ENCODE measurements around the gene GLCCI1. TPM values are rescaled to one million over a fixed set of nuclear protein-coding genes. Genes with fewer than 3 reads are reported as not detected.

The GLCCI1 gene
- total and polyA plus RNA-seq, 2 of the 8 experiments (the other 6 are each of a cell fraction or from before 2014, with no cell fraction given), result 12.4 to 27.7 TPM

DNA sequence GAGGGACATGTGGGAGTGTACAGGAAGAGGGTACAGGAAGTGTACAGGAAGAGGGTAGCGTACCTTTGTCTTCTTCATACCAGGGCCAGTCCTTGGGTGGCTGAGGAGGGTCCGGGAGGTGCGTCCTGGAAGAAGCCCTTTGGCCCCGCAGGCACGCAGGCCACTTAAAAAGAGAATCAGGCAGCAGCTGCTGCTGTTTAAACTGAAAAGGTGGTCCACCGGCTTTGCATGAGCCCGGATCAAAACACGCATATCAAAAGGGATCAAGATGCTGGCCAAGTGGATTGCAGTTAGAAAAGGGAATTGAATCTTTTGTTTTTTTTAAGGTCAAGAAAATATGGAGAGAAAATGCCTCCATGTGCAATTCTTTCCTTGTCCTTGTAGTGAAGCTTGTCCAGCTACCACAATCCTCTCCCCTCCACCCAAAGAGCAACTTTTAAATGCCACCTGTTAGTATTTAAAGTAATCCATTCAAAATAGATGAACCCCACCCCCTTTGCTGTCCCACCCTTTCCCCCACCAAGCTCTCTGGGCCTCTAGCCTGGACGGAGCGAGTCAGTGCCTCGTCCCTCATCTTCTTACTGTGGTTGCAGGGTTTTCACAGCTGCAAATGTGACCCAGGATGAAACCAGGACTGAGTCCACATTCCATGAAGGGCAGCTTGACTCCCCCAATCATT lies 142.8 kb downstream of the GLCCI1 start:
- H3K27me3 ChIP-seq (replicated peaks in 1 of 4; ENCODE audit: control insufficient read depth in 3 of 4, extremely low read depth in 1 of 4, insufficient read depth in 3 of 4, low read length in 3 of 4), result no peaks in the 10 kb centered on the region
- H3K18ac ChIP-seq (ENCODE audit: extremely low read depth, low read length), result 0 out of 2 replicates have a peak overlapping the region, but pooled peaks have one; percentile 48
- H2AK5ac ChIP-seq (ENCODE audit: low read depth, low read length), result no peak overlapping the region
- CTCF ChIA-PET (ENCODE audit: partially characterized antibody), result interaction anchor here (0.6 to 1.6 kb wide), 6 partner anchors 25 to 705 kb away, joined by 3 to 4 read pairs (median 3); no protein-coding TSS in a partner anchor
- H3K9ac ChIP-seq (replicated peaks in 1 of 4; ENCODE audit: extremely low read depth in 1 of 4, low read depth in 3 of 4, low read length in 3 of 4), result no peak overlapping the region
- H3K4me3 ChIP-seq (ENCODE audit: extremely low read depth in 1 of 4, insufficient read depth in 2 of 4, low read depth in 3 of 4, low read length in 4 of 4), result no peak overlapping the region
- H3K14ac ChIP-seq (ENCODE audit: insufficient read length), result no peak overlapping the region
- peak overlapping the region; percentile 86 for H4K91ac ChIP-seq (replicated peaks; ENCODE audit: insufficient read length, low read length)
- H2BK120ac ChIP-seq (replicated peaks; ENCODE audit: low read depth, low read length), result no peak overlapping the region
- no peaks in the 10 kb centered on the region for H3K23me2 ChIP-seq (ENCODE audit: low read depth, low read length)
- H3K9me3 ChIP-seq (ENCODE audit: insufficient read depth in 2 of 2, low read depth in 1 of 2, low read length in 1 of 2), result no peaks in the 10 kb centered on the region
- H3K23ac ChIP-seq (ENCODE audit: insufficient read length), result no peak overlapping the region
- no peak overlapping the region for H3K4me2 ChIP-seq (ENCODE audit: insufficient read depth in 1 of 2, low read depth in 2 of 2, low read length in 2 of 2)
- 74% methylated on average over 8 of the region's 11 CpGs; no CpG with 5 or more reads in 1 of the 2 experiments for WGBS, 2 experiments (ENCODE audit: extremely low coverage in 1 of 2, insufficient coverage in 1 of 2, insufficient read length in 1 of 2, insufficient replicate concordance in 2 of 2, low coverage in 1 of 2, low lambda C conversion rate in 2 of 2, missing lambda C conversion rate in 1 of 2)
- H3K36me3 ChIP-seq (ENCODE audit: control insufficient read depth in 2 of 4, insufficient read depth in 4 of 4, low read length in 3 of 4), result no peaks in the 10 kb centered on the region; a peak in 1 of 8 replicates
- no peak overlapping the region for H2BK20ac ChIP-seq (ENCODE audit: low read length)
- H4K20me1 ChIP-seq (replicated peaks in 1 of 2; ENCODE audit: control insufficient read depth in 1 of 2, insufficient read depth in 2 of 2, low read length in 2 of 2), result no peaks in the 10 kb centered on the region
- H3K4ac ChIP-seq (replicated peaks; ENCODE audit: insufficient read length, low read depth, low read length), result no peak overlapping the region
- H3K79me2 ChIP-seq (ENCODE audit: control insufficient read depth in 1 of 2, insufficient read depth in 2 of 2, low read length in 2 of 2), result no peaks in the 10 kb centered on the region
- DNase-seq (ENCODE audit: low read depth in 1 of 2, low spot score in 2 of 2), result no peak
- peak overlapping the region; percentile 7; the same call in 1 of the 2 replicates for H4K8ac ChIP-seq (ENCODE audit: extremely low read depth, insufficient read depth, low read length)
- H2AFZ ChIP-seq (ENCODE audit: low read length), result no peak overlapping the region
- peak overlapping the region; percentile 89; the same call in 1 of the 2 replicates for H2BK12ac ChIP-seq (ENCODE audit: low read depth, low read length)
- POLR2A ChIA-PET (ENCODE audit: partially characterized antibody), result interaction anchor here (0.9 to 1.3 kb wide), 2 partner anchors 109 to 470 kb away, joined by 3 read pairs; partner anchors contain the start of gene UMAD1
- H2BK5ac ChIP-seq (ENCODE audit: low read depth, low read length), result no peak overlapping the region
- no peak overlapping the region for H2BK15ac ChIP-seq (ENCODE audit: low read length)
- peaks cover 3 to 14% (median 8%) of the 10 kb centered on the region in 4 experiments; a peak in 4 of 7 replicates for H3K4me1 ChIP-seq (replicated peaks in 1 of 4; ENCODE audit: control insufficient read depth in 3 of 4, insufficient read depth in 4 of 4, low read length in 3 of 4)
- H3K79me1 ChIP-seq (ENCODE audit: low read depth, low read length), result no peaks in the 10 kb centered on the region
- H4K5ac ChIP-seq (ENCODE audit: insufficient read length, low read depth, low read length), result no peak overlapping the region
- no peak for FAIRE-seq
- H3K27ac ChIP-seq (ENCODE audit: low read depth, low read length), result no peak overlapping the region
- no peak overlapping the region for H3K56ac ChIP-seq (replicated peaks; ENCODE audit: insufficient read length, low read depth, low read length)
- TF ChIP-seq KDM1A (IDR thresholded peaks at IDR 0.05; ENCODE audit: borderline replicate concordance, low read length), result no peak
- TF ChIP-seq GTF2F1 (IDR thresholded peaks at IDR 0.05; ENCODE audit: borderline replicate concordance, low read depth, low read length), result no peak
- TF ChIP-seq EP300 (IDR thresholded peaks at IDR 0.05; ENCODE audit: borderline replicate concordance in 1 of 2, low read depth in 2 of 2, low read length in 2 of 2), result no peak
- TF ChIP-seq SP4 (IDR thresholded peaks at IDR 0.05; ENCODE audit: low read length), result no peak
- no peak for TF ChIP-seq RXRA (IDR thresholded peaks at IDR 0.05; ENCODE audit: insufficient read depth, low read depth, low read length)
- TF ChIP-seq CBX5 (IDR thresholded peaks at IDR 0.05; ENCODE audit: low read depth, low read length), result no peak
- no peak for TF ChIP-seq CEBPB (IDR thresholded peaks at IDR 0.05; ENCODE audit: low read depth, low read length)
- no peak for TF ChIP-seq TEAD4 (IDR thresholded peaks at IDR 0.05; ENCODE audit: low read depth, low read length)
- TF ChIP-seq PHF8 (conservative IDR thresholded peaks at IDR 0.05; ENCODE audit: low read depth, low read length), result no peak
- TF ChIP-seq BCL11A (IDR thresholded peaks at IDR 0.05; ENCODE audit: low read depth in 2 of 2, low read length in 2 of 2), result no peak
- TF ChIP-seq POLR2A (IDR thresholded peaks at IDR 0.05; ENCODE audit: control extremely low read depth in 1 of 2, low read depth in 2 of 2, low read length in 2 of 2), result no peak
- no peak for TF ChIP-seq CHD1 (IDR thresholded peaks at IDR 0.05; ENCODE audit: low read depth, low read length)
- TF ChIP-seq SAP30 (IDR thresholded peaks at IDR 0.05; ENCODE audit: insufficient read depth, insufficient replicate concordance, low read length), result no peak
